ENCODE results near the gene BHLHE23. TPM values are rescaled to one million over a fixed set of nuclear protein-coding genes. Genes with fewer than 3 reads are reported as not detected.

The BHLHE23 gene
- total RNA-seq, 1 donor from 2014 or later: not detected

DNA sequence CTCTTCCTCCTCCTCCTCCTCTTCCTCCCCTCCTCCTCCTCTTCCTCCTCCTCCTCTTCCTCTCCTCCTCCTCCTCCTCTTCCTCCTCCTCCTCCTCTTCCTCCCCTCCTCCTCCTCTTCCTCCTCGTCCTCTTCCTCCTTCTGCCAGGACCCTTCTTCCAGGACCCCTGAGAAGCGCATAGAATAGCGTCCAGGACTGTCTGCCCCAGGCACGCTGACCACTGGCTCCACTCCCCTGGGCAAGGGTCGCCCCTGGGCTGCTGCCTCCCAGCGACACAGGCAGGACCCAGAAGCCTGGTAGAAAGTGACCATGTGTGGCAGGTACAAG, 42.4 kb upstream of the BHLHE23 start:
- no peak overlapping the region for H3K27ac Mint-ChIP-seq (ENCODE audit: unreplicated experiment)
- H3K27me3 Mint-ChIP-seq (ENCODE audit: low read depth): peaks cover 35% of the 10 kb centered on the region
- H3K4me1 Mint-ChIP-seq (ENCODE audit: low read depth): no peaks in the 10 kb centered on the region
- H3K9me3 Mint-ChIP-seq (ENCODE audit: low read depth): peaks cover 3% of the 10 kb centered on the region
- TF ChIP-seq, protein P1, sequence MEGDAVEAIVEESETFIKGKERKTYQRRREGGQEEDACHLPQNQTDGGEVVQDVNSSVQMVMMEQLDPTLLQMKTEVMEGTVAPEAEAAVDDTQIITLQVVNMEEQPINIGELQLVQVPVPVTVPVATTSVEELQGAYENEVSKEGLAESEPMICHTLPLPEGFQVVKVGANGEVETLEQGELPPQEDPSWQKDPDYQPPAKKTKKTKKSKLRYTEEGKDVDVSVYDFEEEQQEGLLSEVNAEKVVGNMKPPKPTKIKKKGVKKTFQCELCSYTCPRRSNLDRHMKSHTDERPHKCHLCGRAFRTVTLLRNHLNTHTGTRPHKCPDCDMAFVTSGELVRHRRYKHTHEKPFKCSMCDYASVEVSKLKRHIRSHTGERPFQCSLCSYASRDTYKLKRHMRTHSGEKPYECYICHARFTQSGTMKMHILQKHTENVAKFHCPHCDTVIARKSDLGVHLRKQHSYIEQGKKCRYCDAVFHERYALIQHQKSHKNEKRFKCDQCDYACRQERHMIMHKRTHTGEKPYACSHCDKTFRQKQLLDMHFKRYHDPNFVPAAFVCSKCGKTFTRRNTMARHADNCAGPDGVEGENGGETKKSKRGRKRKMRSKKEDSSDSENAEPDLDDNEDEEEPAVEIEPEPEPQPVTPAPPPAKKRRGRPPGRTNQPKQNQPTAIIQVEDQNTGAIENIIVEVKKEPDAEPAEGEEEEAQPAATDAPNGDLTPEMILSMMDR (IDR thresholded peaks at IDR 0.05): no peak
- H3K36me3 Mint-ChIP-seq (ENCODE audit: low read depth): no peaks in the 10 kb centered on the region
- no peak overlapping the region for H3K4me3 Mint-ChIP-seq (ENCODE audit: unreplicated experiment)
- DNase-seq (ENCODE audit: low spot score): no peak

DNA sequence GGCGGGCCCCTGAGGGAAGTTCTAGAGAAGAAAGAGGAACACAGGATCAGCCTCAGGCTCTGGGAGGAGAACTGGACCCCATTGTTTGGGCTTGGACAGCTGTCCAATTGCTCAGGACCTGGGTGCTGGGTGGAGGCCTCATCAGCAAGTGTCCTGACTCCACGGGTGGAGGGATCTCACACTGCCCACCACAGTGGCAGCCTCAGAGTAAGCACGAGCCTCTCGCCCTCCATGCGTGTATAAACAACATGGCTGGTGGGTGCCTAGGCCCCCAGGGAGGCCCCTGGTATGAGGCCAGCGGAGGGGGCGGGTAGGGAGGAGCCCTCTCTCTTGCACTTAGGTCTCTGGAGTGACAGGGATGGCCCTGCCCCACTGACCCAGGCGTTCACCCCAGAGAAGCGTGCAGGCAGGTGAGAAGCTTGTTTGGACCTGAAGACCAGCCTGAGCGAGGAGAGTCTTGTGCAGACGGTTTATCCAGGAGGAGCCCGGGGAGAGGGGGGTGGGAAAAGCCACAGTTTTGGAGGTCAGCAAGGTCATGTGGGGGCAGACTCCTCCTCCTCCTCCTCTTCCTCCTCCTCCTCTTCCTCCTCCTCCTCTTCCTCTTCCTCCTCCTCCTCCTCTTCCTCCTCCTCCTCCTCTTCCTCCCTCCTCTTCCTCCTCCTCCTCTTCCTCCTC, 41.9 kb upstream of the BHLHE23 start:
- peak; percentile 70 for DNase-seq (ENCODE audit: low spot score)
- Mint-ChIP-seq H3K4me3 (ENCODE audit: unreplicated experiment) (no peak overlapping the region), H3K27ac (ENCODE audit: unreplicated experiment) (no peak overlapping the region), H3K27me3 (ENCODE audit: low read depth) (peaks cover 36% of the 10 kb centered on the region), H3K9me3 (ENCODE audit: low read depth) (peaks cover 3% of the 10 kb centered on the region), H3K36me3 (ENCODE audit: low read depth) (no peaks in the 10 kb centered on the region), H3K4me1 (ENCODE audit: low read depth) (no peaks in the 10 kb centered on the region)
- TF ChIP-seq, protein P1 (IDR thresholded peaks at IDR 0.05): no peak

DNA sequence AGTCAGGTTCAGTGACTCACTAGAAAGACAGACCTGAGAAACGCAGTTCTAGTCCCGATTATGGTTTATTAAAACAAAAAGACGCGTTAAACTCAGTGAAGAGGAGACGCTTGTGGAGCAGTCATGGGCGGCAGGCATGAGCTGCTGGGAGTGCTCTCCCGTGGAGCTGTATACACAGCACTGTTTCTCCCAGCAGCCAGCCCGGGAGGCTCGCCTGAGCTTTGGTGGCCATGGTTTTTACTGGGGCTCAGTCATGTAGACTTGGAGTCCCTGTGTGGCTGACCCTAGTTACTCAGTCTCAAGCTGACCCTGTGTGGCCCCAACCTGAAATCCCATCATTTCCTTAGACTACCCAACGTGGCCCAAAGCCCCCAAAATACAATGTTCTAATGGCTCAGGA, 41.2 kb upstream of the BHLHE23 start:
- H3K9me3 Mint-ChIP-seq (ENCODE audit: low read depth): peaks cover 3% of the 10 kb centered on the region
- no peak overlapping the region for H3K27ac Mint-ChIP-seq (ENCODE audit: unreplicated experiment)
- peak; percentile 51 for DNase-seq (ENCODE audit: low spot score)
- H3K36me3 Mint-ChIP-seq (ENCODE audit: low read depth): no peaks in the 10 kb centered on the region
- H3K4me1 Mint-ChIP-seq (ENCODE audit: low read depth): no peaks in the 10 kb centered on the region
- TF ChIP-seq, protein P1 (IDR thresholded peaks at IDR 0.05): no peak
- H3K4me3 Mint-ChIP-seq (ENCODE audit: unreplicated experiment): no peak overlapping the region
- H3K27me3 Mint-ChIP-seq (ENCODE audit: low read depth): peaks cover 33% of the 10 kb centered on the region

GRCh38 chr20:63047267-63047666, 40.5 kb upstream of the BHLHE23 start:
- TF ChIP-seq, protein P1 (IDR thresholded peaks at IDR 0.05): no peak
- peaks cover 3% of the 10 kb centered on the region for H3K9me3 Mint-ChIP-seq (ENCODE audit: low read depth)
- H3K27me3 Mint-ChIP-seq (ENCODE audit: low read depth): peaks cover 34% of the 10 kb centered on the region
- H3K36me3 Mint-ChIP-seq (ENCODE audit: low read depth): no peaks in the 10 kb centered on the region
- H3K27ac Mint-ChIP-seq (ENCODE audit: unreplicated experiment): no peak overlapping the region
- DNase-seq (ENCODE audit: low spot score): peak; percentile 18
- H3K4me1 Mint-ChIP-seq (ENCODE audit: low read depth): no peaks in the 10 kb centered on the region
- no peak overlapping the region for H3K4me3 Mint-ChIP-seq (ENCODE audit: unreplicated experiment)

DNA sequence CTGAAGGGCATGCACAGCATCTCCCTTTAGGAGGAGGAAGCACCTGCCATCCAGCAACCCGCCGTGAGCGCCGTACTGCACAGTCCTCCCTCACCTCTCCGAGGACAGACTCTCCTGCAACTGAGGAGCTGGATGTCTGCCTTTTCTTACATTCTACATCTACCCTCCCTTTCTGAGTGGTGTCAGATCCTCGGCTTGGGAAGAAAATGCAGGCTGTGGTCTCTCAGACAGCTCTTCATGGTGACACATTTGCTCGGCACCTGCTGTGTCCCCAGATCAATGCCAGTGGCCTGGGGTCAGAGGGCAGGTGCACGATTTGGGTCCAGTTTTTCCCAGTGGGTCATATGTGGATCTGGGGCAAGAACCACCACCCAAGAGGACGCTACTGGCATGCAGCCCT, 40.1 kb upstream of the BHLHE23 start:
- no peaks in the 10 kb centered on the region for H3K36me3 Mint-ChIP-seq (ENCODE audit: low read depth)

More for the DNA sequence above, 40.1 kb upstream of the BHLHE23 start:
- TF ChIP-seq, protein P1 (IDR thresholded peaks at IDR 0.05): no peak
- no peaks in the 10 kb centered on the region for H3K4me1 Mint-ChIP-seq (ENCODE audit: low read depth)
- H3K9me3 Mint-ChIP-seq (ENCODE audit: low read depth): peaks cover 3% of the 10 kb centered on the region
- no peak overlapping the region for H3K27ac Mint-ChIP-seq (ENCODE audit: unreplicated experiment)
- peaks cover 35% of the 10 kb centered on the region for H3K27me3 Mint-ChIP-seq (ENCODE audit: low read depth)
- DNase-seq (ENCODE audit: low spot score): no peak
- no peak overlapping the region for H3K4me3 Mint-ChIP-seq (ENCODE audit: unreplicated experiment)

Measured in chondrocyte (in vitro differentiated cells).